PC-3 (cell line): Measurements from ENCODE around the gene NUTM1. TPM values are rescaled to one million over a fixed set of nuclear protein-coding genes. Genes with fewer than 3 reads are reported as not detected.

Experiments
- ATAC-seq: fragments of 200-7000 bp; cut with Tn5 transposase; 2 replicates; pipeline ENCODE4 v1.9.1; 2020; ENCODE audit warnings: mild to moderate bottlenecking, moderate library complexity
- BruUV-seq: library from RNA; stranded (reverse); fragments of 400-500 nt; replicated peaks from 2 replicates; lab custom pipeline; 2021; lab: Mats Ljungman, UMichigan
- CTCF ChIA-PET: fragments of 300-600 bp; sonication (Branson Sonifier 250); formaldehyde crosslinking; loops from one replicate; lab custom pipeline; 2022; ENCODE audit warnings: antibody characterized with exemption; lab: Charles Lee
- POLR2A ChIA-PET: fragments of 300-600 bp; sonication (Branson Sonifier 250); formaldehyde crosslinking; loops from one replicate; lab custom pipeline; 2022; ENCODE audit warnings: antibody characterized with exemption; ENCODE audit not compliant: unreplicated experiment; lab: Charles Lee
- DNase-seq: peaks from one replicate; pipeline ENCODE4 v3.0.0-alpha.2; 2015
- H2AFZ ChIP-seq: fragments of 300-600 bp; sonication (generic); 2 replicates; pipeline ENCODE4 v1.6.0; 2016; ENCODE audit warnings: antibody characterized with exemption, low read length
- H3F3A ChIP-seq: fragments of 300-600 bp; sonication (generic); one replicate; pipeline ENCODE4 v1.6.0; 2017; ENCODE audit warnings: antibody characterized with exemption, low read length, control low read depth, mild to moderate bottlenecking; ENCODE audit not compliant: unreplicated experiment
- H3K27ac ChIP-seq: fragments of 300-600 bp; sonication (generic); 2 replicates; pipeline ENCODE4 v1.5.1; 2016; ENCODE audit warnings: mild to moderate bottlenecking, low read length
- H3K27me3 ChIP-seq: fragments of 300-600 bp; sonication (generic); 2 replicates; pipeline ENCODE4 v1.6.1; 2016; ENCODE audit warnings: low read length, mixed read lengths
- H3K36me3 ChIP-seq: fragments of 300-600 bp; sonication (generic); 2 replicates; pipeline ENCODE4 v1.6.1; 2016; ENCODE audit warnings: low read depth, mixed run types, low read length, mixed read lengths
- H3K4me1 ChIP-seq: fragments of 300-600 bp; sonication (generic); 2 replicates; pipeline ENCODE4 v1.5.1; 2016; ENCODE audit warnings: low read length; ENCODE audit not compliant: insufficient read depth
- H3K4me2 ChIP-seq: fragments of 300-600 bp; sonication (generic); 2 replicates; pipeline ENCODE4 v1.6.0; 2016; ENCODE audit warnings: low read length
- H3K4me3 ChIP-seq: fragments of 300-600 bp; sonication (generic); 2 replicates; pipeline ENCODE4 v1.5.1; 2016; ENCODE audit warnings: mild to moderate bottlenecking, low read length, mixed read lengths
- H3K79me2 ChIP-seq: fragments of 300-600 bp; sonication (generic); 2 replicates; pipeline ENCODE4 v1.6.1; 2017; ENCODE audit warnings: low read length, mixed read lengths
- H3K9ac ChIP-seq: fragments of 300-600 bp; sonication (generic); 2 replicates; pipeline ENCODE4 v1.6.0; 2016; ENCODE audit warnings: mild to moderate bottlenecking, low read length
- H3K9me2 ChIP-seq: fragments of 300-600 bp; sonication (generic); replicated peaks from 2 replicates; pipeline ENCODE4 v1.6.1; 2016; ENCODE audit warnings: mixed run types, low read length, mixed read lengths
- H3K9me3 ChIP-seq: fragments of 300-600 bp; sonication (generic); 2 replicates; pipeline ENCODE4 v1.6.1; 2016; ENCODE audit warnings: low read length, mixed read lengths
- H4K20me1 ChIP-seq: fragments of 300-600 bp; sonication (generic); 2 replicates; pipeline ENCODE4 v1.6.1; 2016; ENCODE audit warnings: low read length, mixed read lengths
- EZH2 ChIP-seq: fragments of 300-600 bp; sonication (generic); IDR thresholded peaks from one replicate; pipeline ENCODE4 v1.6.1; 2017; ENCODE audit warnings: antibody characterized with exemption, mild to moderate bottlenecking, low read length; ENCODE audit not compliant: unreplicated experiment
- EZH2phosphoT487 ChIP-seq: fragments of 300-600 bp; sonication (generic); IDR thresholded peaks from 2 replicates; pipeline ENCODE4 v1.6.1; 2018; ENCODE audit warnings: mild to moderate bottlenecking, antibody characterized with exemption, low read length, borderline replicate concordance
- intact Hi-C: fragments of 100-400 bp; cut with micrococcal nuclease; formaldehyde crosslinking; loops from 2 replicates; pipeline ENCODE4 v1.9.0; 2023
- total RNA-seq: library from RNA; depleted of rRNA; stranded (reverse); fragments of >200 nt; gene quantifications from 2 replicates; pipeline ENCODE4 v1.2.3, GENCODE V29; 2014
- TF ChIP-seq, protein P1 (sequence below): fragments of 300-600 bp; sonication (generic); conservative IDR thresholded peaks from 2 replicates; pipeline ENCODE4 v1.5.1; 2017; ENCODE audit warnings: antibody characterized with exemption, low read depth, mild to moderate bottlenecking, low read length

Gene NUTM1
- total RNA-seq, 1 experiment from 2014 or later = 0.04 TPM

DNA sequence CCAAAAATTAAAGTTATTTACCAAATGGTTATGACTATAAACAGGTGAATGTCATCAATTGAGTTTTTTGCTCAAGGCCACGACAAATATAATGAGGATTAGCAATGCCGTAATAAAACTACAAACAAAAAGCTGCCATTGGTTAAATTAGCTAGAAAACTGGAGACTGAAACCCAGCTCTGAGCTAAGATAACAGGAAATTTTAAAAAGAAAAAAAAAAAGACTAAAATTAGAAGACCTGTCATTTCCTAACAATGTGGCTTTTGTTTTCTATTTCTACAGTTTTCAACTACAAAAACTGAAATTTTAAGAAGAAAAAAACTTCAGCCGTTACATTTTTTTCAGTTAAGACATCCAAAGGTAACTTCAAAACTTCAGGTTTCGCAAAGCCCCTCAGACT lies 15.2 kb upstream of the NUTM1 start:
- POLR2A ChIA-PET = interaction anchor here (0.7 kb wide), 1 partner anchor 29 kb away, joined by 4 read pairs; no protein-coding TSS in a partner anchor
- intact Hi-C loops = no loop called here
- CTCF ChIA-PET = no interaction called here

DNA sequence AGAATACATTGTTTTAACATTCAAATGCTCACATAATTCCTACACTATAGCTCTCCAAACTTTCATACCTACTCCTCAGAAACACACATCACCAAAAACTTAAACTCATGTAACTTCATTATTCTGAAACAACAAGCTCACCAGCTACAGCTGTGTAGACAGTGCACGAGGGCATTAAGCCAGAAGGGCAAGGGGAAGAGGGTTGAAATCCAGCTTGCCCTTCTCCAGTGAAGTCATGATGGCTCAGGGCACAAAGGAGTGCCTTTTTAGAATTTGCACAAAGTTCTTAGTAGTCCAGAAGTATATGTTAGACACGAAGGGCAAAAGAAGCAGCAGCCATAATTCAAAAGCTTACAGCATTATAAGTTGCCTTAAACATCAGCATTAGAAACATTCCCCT lies 14.1 kb upstream of the NUTM1 start:
- no peak overlapping the region for H3K4me2 ChIP-seq
- no peak overlapping the region for H2AFZ ChIP-seq
- 0 out of 2 replicates have a peak, but pooled peaks cover 2% of the 10 kb centered on the region for H3K36me3 ChIP-seq
- no peaks in the 10 kb centered on the region for H3F3A ChIP-seq
- H3K4me3 ChIP-seq = no peak overlapping the region
- intact Hi-C loops = no loop called here
- H3K27me3 ChIP-seq = no peaks in the 10 kb centered on the region
- no peak overlapping the region for H3K9ac ChIP-seq
- ChIA-PET POLR2A (interaction anchor here (0.6 kb wide), 1 partner anchor 11 kb away, joined by 3 read pairs; no protein-coding TSS in a partner anchor), CTCF (interaction anchor here (0.6 kb wide), 1 partner anchor 258 kb away, joined by 3 read pairs; no protein-coding TSS in a partner anchor)
- peaks cover 19% of the 10 kb centered on the region for H3K79me2 ChIP-seq
- no peaks in the 10 kb centered on the region for H4K20me1 ChIP-seq
- TF ChIP-seq EZH2 (no peak), EZH2phosphoT487 (no peak)
- TF ChIP-seq, protein P1, sequence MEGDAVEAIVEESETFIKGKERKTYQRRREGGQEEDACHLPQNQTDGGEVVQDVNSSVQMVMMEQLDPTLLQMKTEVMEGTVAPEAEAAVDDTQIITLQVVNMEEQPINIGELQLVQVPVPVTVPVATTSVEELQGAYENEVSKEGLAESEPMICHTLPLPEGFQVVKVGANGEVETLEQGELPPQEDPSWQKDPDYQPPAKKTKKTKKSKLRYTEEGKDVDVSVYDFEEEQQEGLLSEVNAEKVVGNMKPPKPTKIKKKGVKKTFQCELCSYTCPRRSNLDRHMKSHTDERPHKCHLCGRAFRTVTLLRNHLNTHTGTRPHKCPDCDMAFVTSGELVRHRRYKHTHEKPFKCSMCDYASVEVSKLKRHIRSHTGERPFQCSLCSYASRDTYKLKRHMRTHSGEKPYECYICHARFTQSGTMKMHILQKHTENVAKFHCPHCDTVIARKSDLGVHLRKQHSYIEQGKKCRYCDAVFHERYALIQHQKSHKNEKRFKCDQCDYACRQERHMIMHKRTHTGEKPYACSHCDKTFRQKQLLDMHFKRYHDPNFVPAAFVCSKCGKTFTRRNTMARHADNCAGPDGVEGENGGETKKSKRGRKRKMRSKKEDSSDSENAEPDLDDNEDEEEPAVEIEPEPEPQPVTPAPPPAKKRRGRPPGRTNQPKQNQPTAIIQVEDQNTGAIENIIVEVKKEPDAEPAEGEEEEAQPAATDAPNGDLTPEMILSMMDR = no peak
- no peaks in the 10 kb centered on the region for H3K9me3 ChIP-seq
- DNase-seq (no peak), ATAC-seq (no peak)
- H3K4me1 ChIP-seq = peaks cover 8% of the 10 kb centered on the region
- no peak overlapping the region for H3K27ac ChIP-seq
- BruUV-seq = no TSS peak
- no peaks in the 10 kb centered on the region for H3K9me2 ChIP-seq

More for the DNA sequence above, 15.2 kb upstream of the NUTM1 start:
- no peak overlapping the region for H3K4me3 ChIP-seq
- H3K27me3 ChIP-seq = no peaks in the 10 kb centered on the region
- no peak overlapping the region for H3K27ac ChIP-seq
- no peak overlapping the region for H3K9ac ChIP-seq
- no peak for ATAC-seq
- no TSS peak for BruUV-seq
- no peak overlapping the region for H2AFZ ChIP-seq
- 0 out of 2 replicates have a peak, but pooled peaks cover 2% of the 10 kb centered on the region for H3K36me3 ChIP-seq
- peaks cover 8% of the 10 kb centered on the region for H3K79me2 ChIP-seq
- H3F3A ChIP-seq = no peaks in the 10 kb centered on the region
- no peaks in the 10 kb centered on the region for H3K9me3 ChIP-seq
- no peaks in the 10 kb centered on the region for H3K9me2 ChIP-seq
- TF ChIP-seq, protein P1 = no peak
- TF ChIP-seq EZH2phosphoT487 = no peak
- TF ChIP-seq EZH2 = no peak
- no peaks in the 10 kb centered on the region for H3K4me1 ChIP-seq
- H4K20me1 ChIP-seq = no peaks in the 10 kb centered on the region
- H3K4me2 ChIP-seq = no peak overlapping the region
- no peak for DNase-seq

DNA sequence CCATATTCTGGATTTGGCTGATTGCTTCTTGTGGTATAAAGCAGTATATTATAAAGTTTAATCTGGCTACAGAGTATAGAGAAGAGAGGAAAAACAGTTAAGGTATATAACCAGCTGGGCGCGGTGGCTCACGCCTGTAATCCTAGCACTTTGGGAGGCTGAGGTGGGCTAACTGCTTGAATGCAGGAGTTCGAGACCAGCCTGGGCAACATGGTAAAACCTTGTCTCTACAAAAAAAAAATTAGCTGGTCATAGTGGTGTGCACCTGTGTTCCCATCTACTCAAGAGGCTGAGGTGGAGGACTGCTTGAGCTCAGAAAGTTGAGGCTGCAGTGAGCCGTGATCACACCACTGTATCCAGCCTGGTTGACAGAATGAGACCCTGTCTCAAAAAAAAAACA lies 12.8 kb upstream of the NUTM1 start:
- Histone ChIP-seq H3K9ac (no peak overlapping the region), H3K4me3 (no peak overlapping the region), H2AFZ (no peak overlapping the region), H4K20me1 (no peaks in the 10 kb centered on the region), H3K4me2 (no peak overlapping the region), H3K36me3 (0 out of 2 replicates have a peak, but pooled peaks cover 2% of the 10 kb centered on the region), H3K27me3 (no peaks in the 10 kb centered on the region), H3K79me2 (peaks cover 29% of the 10 kb centered on the region), H3K9me3 (no peaks in the 10 kb centered on the region), H3K4me1 (peaks cover 20% of the 10 kb centered on the region), H3F3A (peaks cover 11% of the 10 kb centered on the region), H3K9me2 (no peaks in the 10 kb centered on the region), H3K27ac (no peak overlapping the region)
- ChIA-PET CTCF (no interaction called here), POLR2A (interaction anchor here (0.7 kb wide), 2 partner anchors 17 to 72 kb away, joined by 4 to 6 read pairs; no protein-coding TSS in a partner anchor)
- BruUV-seq = no TSS peak
- TF ChIP-seq, protein P1 = no peak
- TF ChIP-seq EZH2phosphoT487 = no peak
- DNase-seq = no peak
- no peak for ATAC-seq
- intact Hi-C loops = no loop called here
